ENCODE data around the gene SOAT2. TPM values are rescaled to one million over a fixed set of nuclear protein-coding genes. Genes with fewer than 3 reads are reported as not detected.

Gene SOAT2
- total RNA-seq, 1 donor from 2014 or later, result 0.98 TPM

GRCh38 chr12:53123578-53124351 lies 20.5 kb downstream of the SOAT2 start:
- Mint-ChIP-seq H3K9me3 (ENCODE audit: low read depth) (no peaks in the 10 kb centered on the region), H3K4me3 (ENCODE audit: low read depth) (no peak overlapping the region), H3K36me3 (ENCODE audit: insufficient read depth) (peaks cover 1% of the 10 kb centered on the region), H3K4me1 (ENCODE audit: low read depth) (peaks cover 4% of the 10 kb centered on the region), H3K27ac (peak overlapping the region; percentile 89), H3K27me3 (peaks cover 3% of the 10 kb centered on the region)
- DNase-seq (ENCODE audit: low spot score, unreplicated experiment), result no peak
- no peak for TF ChIP-seq CTCF (IDR thresholded peaks at IDR 0.05; ENCODE audit: unreplicated experiment)

- H3K4me3 Mint-ChIP-seq (ENCODE audit: low read depth), result no peak overlapping the region
- no peak for TF ChIP-seq CTCF (IDR thresholded peaks at IDR 0.05; ENCODE audit: unreplicated experiment)
- no peak overlapping the region for H3K27ac Mint-ChIP-seq
- DNase-seq (ENCODE audit: low spot score, unreplicated experiment), result no peak
- H3K36me3 Mint-ChIP-seq (ENCODE audit: insufficient read depth), result peaks cover 1% of the 10 kb centered on the region
- peaks cover 7% of the 10 kb centered on the region for H3K27me3 Mint-ChIP-seq
- H3K9me3 Mint-ChIP-seq (ENCODE audit: low read depth), result no peaks in the 10 kb centered on the region
- peaks cover 4% of the 10 kb centered on the region for H3K4me1 Mint-ChIP-seq (ENCODE audit: low read depth)
These were observed 21.1 kb downstream of the SOAT2 start for GRCh38 chr12:53124352-53124723.

- no peak for DNase-seq (ENCODE audit: low spot score, unreplicated experiment)
- H3K27ac Mint-ChIP-seq, result no peak overlapping the region
- H3K9me3 Mint-ChIP-seq (ENCODE audit: low read depth), result no peaks in the 10 kb centered on the region
- peaks cover 1% of the 10 kb centered on the region for H3K36me3 Mint-ChIP-seq (ENCODE audit: insufficient read depth)
- H3K4me3 Mint-ChIP-seq (ENCODE audit: low read depth), result no peak overlapping the region
- H3K4me1 Mint-ChIP-seq (ENCODE audit: low read depth), result peaks cover under 1% of the 10 kb centered on the region
- no peak for TF ChIP-seq CTCF (IDR thresholded peaks at IDR 0.05; ENCODE audit: unreplicated experiment)
- H3K27me3 Mint-ChIP-seq, result peaks cover 7% of the 10 kb centered on the region
These were observed 23.9 kb downstream of the SOAT2 start for GRCh38 chr12:53127169-53127568.

GRCh38 chr12:53128780-53129569 lies 25.7 kb downstream of the SOAT2 start:
- no peaks in the 10 kb centered on the region for H3K9me3 Mint-ChIP-seq (ENCODE audit: low read depth)
- TF ChIP-seq CTCF (IDR thresholded peaks at IDR 0.05; ENCODE audit: unreplicated experiment), result no peak
- H3K4me1 Mint-ChIP-seq (ENCODE audit: low read depth), result no peaks in the 10 kb centered on the region
- DNase-seq (ENCODE audit: low spot score, unreplicated experiment), result no peak
- no peak overlapping the region for H3K27ac Mint-ChIP-seq
- peaks cover 1% of the 10 kb centered on the region for H3K36me3 Mint-ChIP-seq (ENCODE audit: insufficient read depth)
- peaks cover 7% of the 10 kb centered on the region for H3K27me3 Mint-ChIP-seq
- no peak overlapping the region for H3K4me3 Mint-ChIP-seq (ENCODE audit: low read depth)

GRCh38 chr12:53131844-53132243 lies 28.6 kb downstream of the SOAT2 start:
- H3K27ac Mint-ChIP-seq, result no peak overlapping the region
- H3K4me1 Mint-ChIP-seq (ENCODE audit: low read depth), result no peaks in the 10 kb centered on the region
- H3K27me3 Mint-ChIP-seq, result peaks cover 7% of the 10 kb centered on the region
- H3K4me3 Mint-ChIP-seq (ENCODE audit: low read depth), result no peak overlapping the region
- no peak for DNase-seq (ENCODE audit: low spot score, unreplicated experiment)
- no peaks in the 10 kb centered on the region for H3K9me3 Mint-ChIP-seq (ENCODE audit: low read depth)
- no peaks in the 10 kb centered on the region for H3K36me3 Mint-ChIP-seq (ENCODE audit: insufficient read depth)
- no peak for TF ChIP-seq CTCF (IDR thresholded peaks at IDR 0.05; ENCODE audit: unreplicated experiment)

Measured in progenitor cell of endocrine pancreas (in vitro differentiated cells).